ENCODE results near the gene NVL.
A peak's percentile ranks its signal among the peaks of the same experiment; 100 is the strongest.
"Not testable (repeated sequence)": the region's sequence is repeated elsewhere in the genome, so short reads cannot be mapped to it uniquely, and the experiment has no call there.

The NVL gene

DNA sequence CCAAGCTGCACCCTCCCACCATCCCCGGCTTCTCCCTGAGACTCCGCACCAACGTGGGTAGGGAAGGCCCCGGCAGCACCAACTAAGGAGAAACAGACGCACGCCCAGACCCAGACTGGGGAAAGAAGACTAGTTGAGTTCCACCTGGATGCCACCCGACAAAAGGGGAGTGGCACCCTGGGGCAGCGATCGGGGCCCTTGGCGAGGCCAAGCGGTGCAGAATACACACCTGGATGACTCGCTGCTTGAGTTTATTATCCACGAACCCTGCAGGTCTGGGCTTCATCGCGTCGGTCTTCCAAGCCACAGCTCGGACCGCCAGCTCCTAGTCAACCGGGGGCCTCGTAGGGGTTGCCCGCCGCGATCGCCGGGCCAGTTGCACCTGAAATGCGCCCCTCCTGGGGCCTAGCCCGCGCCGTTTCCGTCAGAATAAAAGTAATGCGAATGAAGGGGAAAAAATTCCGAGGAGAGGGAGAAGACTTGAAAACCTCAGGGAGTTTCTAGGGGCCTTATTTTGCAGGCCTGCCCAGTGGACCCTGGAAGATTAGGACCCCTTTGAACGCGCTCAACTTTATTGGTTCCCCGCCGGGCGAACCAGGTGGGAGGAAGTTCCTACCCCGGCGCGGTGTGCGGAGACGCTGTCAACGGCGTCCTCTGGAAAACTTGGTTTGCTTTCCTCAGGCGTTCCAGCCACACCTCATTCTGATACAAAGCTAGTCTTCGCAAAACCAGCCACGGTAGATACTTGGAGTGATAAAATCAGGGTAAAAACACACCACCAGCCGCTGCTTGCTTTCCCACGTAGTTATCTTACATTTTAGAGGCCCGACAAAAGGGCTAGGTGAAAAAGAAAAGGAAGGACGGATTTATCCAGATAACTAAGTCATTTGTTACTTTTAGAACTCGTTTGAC, at the start of gene NVL:
Gene NVL, minus strand, starts transcription at position 331 of the 912 bp plus-strand sequence. Its CDS starts 45 bp downstream, at position 286.
- Mint-ChIP-seq H3K36me3 (ENCODE audit: low read depth) (peaks cover 3% of the 10 kb centered on the region), H3K4me1 (ENCODE audit: low read depth) (peaks cover 35% of the 10 kb centered on the region), H3K9me3 (no peaks in the 10 kb centered on the region), H3K4me3 (peak within 1 kb of the TSS; percentile 96), H3K27me3 (ENCODE audit: low read depth) (no peaks in the 10 kb centered on the region), H3K27ac (peak within 1 kb of the TSS; percentile 95)

DNA sequence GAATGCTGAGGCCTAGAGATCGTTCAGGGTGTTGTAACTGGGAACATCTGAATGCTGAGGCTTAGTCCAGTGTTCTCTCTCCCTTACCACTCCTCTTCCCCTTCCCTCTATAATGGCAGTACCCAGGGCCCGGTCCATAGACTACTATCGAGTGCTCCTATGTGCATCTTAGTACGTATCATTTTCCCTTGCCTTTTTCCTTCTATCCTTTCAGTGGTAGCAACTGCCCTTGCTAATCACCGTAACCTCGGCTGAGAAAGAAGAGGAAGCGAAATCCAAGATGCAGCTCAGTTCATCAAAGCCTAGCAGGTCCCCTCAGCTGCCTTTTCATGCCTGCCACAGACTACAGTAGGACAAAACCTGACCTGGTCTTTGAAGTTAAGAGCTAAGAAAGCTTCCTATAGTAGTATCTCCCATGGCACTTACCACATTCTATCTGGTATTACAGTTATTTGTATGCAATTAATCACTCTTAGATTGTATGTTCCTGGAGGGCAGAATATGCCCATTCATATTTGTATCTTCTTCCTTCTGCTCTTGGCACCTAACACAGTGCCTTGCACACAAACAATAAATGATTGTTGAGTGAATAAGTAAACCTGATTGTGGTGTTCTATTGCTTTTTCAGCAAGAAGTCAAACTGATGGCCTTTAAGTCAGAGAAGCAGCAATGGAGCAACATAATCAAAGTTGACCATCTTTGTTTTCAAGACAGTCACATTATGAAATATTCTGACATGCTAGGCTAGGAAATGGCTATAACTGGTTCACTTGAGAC, 49.1 kb upstream of the NVL start:
- Mint-ChIP-seq H3K4me3 (peak overlapping the region; percentile 59), H3K36me3 (ENCODE audit: low read depth) (peaks cover 67% of the 10 kb centered on the region), H3K4me1 (ENCODE audit: low read depth) (peaks cover 79% of the 10 kb centered on the region), H3K9me3 (no peaks in the 10 kb centered on the region), H3K27ac (peak overlapping the region; percentile 72), H3K27me3 (ENCODE audit: low read depth) (no peaks in the 10 kb centered on the region)

DNA sequence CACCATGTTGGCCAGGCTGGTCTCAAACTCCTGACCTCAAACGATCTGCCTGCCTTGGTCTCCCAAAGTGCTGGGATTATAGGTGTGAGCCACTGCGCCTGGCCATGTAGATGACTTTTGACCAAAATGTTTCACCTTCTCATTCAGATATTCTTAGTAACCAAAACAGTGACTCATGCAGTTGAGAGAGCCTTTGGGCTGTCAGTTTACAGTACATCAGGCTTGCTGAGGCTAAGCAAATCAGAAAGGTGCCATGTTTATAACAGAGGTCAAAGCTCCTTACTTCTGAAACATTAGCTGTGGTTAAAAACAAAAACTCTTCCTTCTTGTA, 47.7 kb upstream of the NVL start:
- Mint-ChIP-seq H3K9me3 (no peaks in the 10 kb centered on the region), H3K27ac (peak overlapping the region; percentile 93), H3K27me3 (ENCODE audit: low read depth) (no peaks in the 10 kb centered on the region), H3K36me3 (ENCODE audit: low read depth) (peaks cover 69% of the 10 kb centered on the region), H3K4me3 (peak overlapping the region; percentile 51), H3K4me1 (ENCODE audit: low read depth) (peaks cover 77% of the 10 kb centered on the region)

DNA sequence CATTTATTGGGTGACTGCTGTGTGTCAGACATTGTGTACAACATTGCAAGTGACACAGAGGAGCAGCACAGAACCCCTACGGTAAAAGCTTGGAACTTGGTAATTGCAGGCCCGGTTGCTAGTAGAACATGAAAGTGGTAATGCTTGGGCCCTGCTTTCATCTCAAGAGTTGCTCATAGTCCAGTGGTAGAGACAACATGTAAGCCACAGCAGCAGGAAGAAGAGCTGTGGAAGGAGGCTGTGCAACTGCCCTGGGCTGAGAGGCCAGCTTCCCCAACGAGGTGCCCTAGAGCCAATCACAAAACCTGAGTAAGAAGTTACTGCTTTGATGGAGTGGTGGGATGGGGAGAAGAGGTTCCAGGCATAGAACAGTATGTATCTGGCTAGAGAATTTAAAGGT, 45.1 kb upstream of the NVL start:
- Mint-ChIP-seq H3K36me3 (ENCODE audit: low read depth) (peaks cover 70% of the 10 kb centered on the region), H3K9me3 (no peaks in the 10 kb centered on the region), H3K27ac (peak overlapping the region; percentile 47), H3K4me3 (peak overlapping the region; percentile 22), H3K4me1 (ENCODE audit: low read depth) (peaks cover 65% of the 10 kb centered on the region), H3K27me3 (ENCODE audit: low read depth) (no peaks in the 10 kb centered on the region)

DNA sequence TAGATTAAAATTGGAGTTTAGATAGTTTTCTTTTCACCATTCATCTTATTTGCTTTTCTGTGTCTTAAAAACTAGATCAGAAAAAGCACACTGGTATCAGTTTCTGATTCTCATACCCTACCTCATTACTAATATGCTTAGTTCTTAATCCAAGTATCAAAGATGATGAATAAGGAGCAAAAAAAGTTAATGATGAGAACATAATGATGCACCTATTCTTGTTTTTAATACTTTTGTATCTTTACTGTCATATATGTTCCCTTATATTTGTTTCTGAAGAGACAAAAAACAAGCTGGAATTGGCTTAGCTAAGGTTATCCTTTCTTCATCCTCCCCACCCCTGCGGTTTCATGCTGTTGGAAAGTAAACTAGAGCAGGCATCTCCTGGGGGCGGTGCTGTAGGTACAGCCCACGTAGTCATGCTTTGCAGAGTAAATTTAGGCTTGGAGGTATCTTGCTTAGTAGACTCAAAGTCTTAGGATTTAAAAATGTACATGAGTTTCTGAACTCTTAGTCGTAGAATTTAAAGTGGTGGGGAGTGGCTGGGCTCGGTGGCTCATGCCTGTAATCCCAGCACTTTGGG, 43.1 kb upstream of the NVL start:
- H3K9me3 Mint-ChIP-seq = no peaks in the 10 kb centered on the region
- H3K4me3 Mint-ChIP-seq = no peak overlapping the region
- H3K4me1 Mint-ChIP-seq (ENCODE audit: low read depth) = peaks cover 55% of the 10 kb centered on the region
- H3K27ac Mint-ChIP-seq = no peak overlapping the region
- peaks cover 68% of the 10 kb centered on the region for H3K36me3 Mint-ChIP-seq (ENCODE audit: low read depth)
- no peaks in the 10 kb centered on the region for H3K27me3 Mint-ChIP-seq (ENCODE audit: low read depth)

DNA sequence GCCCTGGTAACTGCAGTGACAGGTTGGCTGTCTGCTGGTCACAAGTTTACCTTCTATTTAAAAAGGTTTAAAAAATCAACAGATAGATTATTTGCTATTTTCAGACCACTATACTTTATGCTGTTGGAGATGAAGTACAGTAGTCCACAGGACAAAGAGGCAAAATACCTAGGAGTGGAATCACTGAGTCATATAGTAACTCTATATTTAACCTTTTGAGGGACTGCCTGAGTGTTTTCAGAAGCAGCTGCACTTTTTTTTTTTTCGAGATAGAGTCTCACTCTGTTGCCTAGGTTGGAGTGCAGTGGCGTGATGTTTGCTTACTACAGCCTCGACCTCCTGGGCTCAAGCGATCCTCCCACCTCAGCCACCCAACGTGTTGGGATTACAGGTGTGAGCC, 38.4 kb upstream of the NVL start:
- Mint-ChIP-seq H3K27ac (no peak overlapping the region), H3K36me3 (ENCODE audit: low read depth) (peaks cover 56% of the 10 kb centered on the region)

DNA sequence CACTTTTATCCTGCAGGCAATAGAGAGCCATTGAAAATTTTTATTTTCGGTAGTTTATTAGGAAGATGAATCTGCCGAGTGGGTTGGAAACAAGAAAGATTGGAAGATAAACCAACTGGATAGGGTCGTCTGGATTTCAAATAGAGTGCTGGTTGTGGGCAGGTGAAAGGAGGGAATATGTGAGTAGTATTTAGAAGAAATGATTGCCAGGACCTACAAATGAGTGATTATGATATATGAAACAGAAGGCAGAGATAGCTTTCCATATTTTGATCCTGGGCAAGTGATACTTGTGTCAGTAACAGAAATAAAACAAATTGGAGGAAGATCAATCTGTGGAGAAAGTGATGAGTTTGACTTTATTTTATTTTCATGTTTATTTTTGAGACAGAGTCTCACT, 29.2 kb upstream of the NVL start:
- no peaks in the 10 kb centered on the region for H3K9me3 Mint-ChIP-seq
- H3K27ac Mint-ChIP-seq = no peak overlapping the region

More for the DNA sequence above, 38.4 kb upstream of the NVL start:
- Mint-ChIP-seq H3K4me3 (no peak overlapping the region), H3K27me3 (ENCODE audit: low read depth) (no peaks in the 10 kb centered on the region), H3K9me3 (no peaks in the 10 kb centered on the region), H3K4me1 (ENCODE audit: low read depth) (peaks cover 35% of the 10 kb centered on the region)

DNA sequence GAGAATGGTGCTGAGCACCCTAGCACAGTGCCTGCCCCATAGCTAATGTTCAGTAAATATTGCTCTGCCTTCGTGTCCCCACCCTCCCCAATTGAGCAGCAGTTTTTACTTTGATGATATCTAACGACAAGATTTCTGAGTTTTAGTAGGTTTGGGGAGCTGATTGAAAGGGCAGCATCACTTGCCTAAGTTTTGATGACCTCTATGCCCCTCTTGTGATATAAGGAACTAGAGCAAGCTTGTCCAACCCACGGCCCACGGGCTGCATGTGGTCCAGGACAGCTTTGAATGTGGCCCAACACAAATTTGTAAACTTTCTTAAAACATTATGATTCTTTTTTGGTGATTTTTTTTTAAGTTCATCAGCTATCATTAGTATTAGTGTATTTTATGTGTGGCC, 28.3 kb upstream of the NVL start:
- no peaks in the 10 kb centered on the region for H3K27me3 Mint-ChIP-seq (ENCODE audit: low read depth)
- H3K9me3 Mint-ChIP-seq = no peaks in the 10 kb centered on the region
- no peak overlapping the region for H3K27ac Mint-ChIP-seq
- H3K36me3 Mint-ChIP-seq (ENCODE audit: low read depth) = peaks cover 28% of the 10 kb centered on the region
- peak overlapping the region; percentile 87 for H3K4me3 Mint-ChIP-seq
- H3K4me1 Mint-ChIP-seq (ENCODE audit: low read depth) = peaks cover 45% of the 10 kb centered on the region

More for the DNA sequence above, 29.2 kb upstream of the NVL start:
- Mint-ChIP-seq H3K27me3 (ENCODE audit: low read depth) (no peaks in the 10 kb centered on the region), H3K4me1 (ENCODE audit: low read depth) (peaks cover 46% of the 10 kb centered on the region), H3K4me3 (peak overlapping the region; percentile 23), H3K36me3 (ENCODE audit: low read depth) (peaks cover 34% of the 10 kb centered on the region)

DNA sequence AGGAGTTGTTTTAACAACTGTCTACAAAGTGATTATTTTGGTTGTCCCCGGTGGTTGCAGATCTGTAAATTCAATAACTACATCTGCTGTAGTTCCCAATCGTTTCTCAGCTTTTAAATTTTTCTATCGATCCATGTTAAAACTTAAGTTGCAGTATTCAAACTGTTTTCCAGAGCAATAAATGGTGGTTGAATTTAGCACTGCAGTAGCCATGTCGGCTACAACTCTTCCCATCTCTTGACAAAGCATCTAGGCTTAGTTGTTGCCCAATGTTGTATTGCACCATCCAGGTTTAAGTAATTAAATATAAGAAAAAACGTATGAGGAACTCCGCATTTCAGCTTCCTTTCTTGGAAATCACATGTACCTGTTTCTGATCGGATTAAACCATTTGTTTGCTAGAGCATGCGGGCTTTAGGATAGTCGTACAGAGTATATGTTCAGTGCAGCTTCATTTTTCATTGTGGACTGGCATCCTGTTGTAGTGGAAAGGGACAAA, 27.7 kb upstream of the NVL start:
- H3K4me3 Mint-ChIP-seq = peak overlapping the region; percentile 87
- peaks cover 43% of the 10 kb centered on the region for H3K4me1 Mint-ChIP-seq (ENCODE audit: low read depth)
- H3K36me3 Mint-ChIP-seq (ENCODE audit: low read depth) = peaks cover 23% of the 10 kb centered on the region
- H3K27me3 Mint-ChIP-seq (ENCODE audit: low read depth) = no peaks in the 10 kb centered on the region
- no peaks in the 10 kb centered on the region for H3K9me3 Mint-ChIP-seq
- H3K27ac Mint-ChIP-seq = peak overlapping the region; percentile 77

DNA sequence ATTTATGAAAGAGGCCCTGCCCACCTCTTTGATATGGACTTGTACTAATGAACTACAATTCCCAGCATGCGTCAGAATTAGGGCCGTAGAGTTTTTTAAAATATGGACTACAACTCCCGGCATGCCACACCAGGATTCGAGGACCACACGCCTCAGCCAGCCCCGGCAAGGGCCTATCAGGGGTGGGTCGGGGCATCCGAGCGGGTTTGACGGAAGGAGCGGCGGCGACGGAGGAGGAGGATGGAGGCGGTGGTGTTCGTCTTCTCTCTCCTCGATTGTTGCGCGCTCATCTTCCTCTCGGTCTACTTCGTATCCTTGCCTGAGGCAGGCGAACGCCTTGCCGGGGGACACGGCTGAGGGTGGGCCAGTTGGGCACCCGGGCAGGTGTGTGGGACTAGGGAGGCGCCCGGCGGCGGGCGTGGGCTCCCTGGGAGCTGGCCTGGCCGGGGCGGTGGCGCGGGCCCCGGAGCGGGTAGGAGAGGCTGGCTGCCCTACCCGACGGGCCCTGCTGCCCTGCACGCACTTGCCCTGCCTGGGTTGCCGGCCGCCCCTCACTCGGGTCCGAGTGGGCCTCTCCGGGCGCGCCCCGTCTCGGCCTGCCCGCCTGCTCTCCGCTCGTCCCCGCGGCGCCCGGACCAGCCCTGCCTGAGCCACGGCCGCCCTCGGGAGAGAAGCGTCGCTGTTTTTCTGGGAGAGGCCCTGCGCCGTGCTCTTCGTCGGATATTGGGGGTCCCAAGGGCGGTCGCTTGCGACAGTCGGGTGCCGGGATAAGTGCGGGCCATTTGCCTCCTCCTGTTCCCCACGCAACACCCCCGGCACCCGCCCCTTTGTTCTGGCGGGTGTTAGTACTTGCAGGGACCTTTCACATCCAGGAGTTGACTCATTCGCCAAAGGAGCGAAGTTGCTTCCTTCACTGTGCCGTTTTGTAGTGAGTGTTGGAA, 27.0 kb upstream of the NVL start, which contains the start of gene CNIH4:
Gene CNIH4, plus strand, starts transcription at position 195 of the 941 bp plus-strand sequence. Its CDS starts 46 bp downstream, at position 241.
- Mint-ChIP-seq H3K27ac (peak within 1 kb of the TSS; percentile 83), H3K4me1 (ENCODE audit: low read depth) (peaks cover 41% of the 10 kb centered on the region), H3K27me3 (ENCODE audit: low read depth) (no peaks in the 10 kb centered on the region), H3K36me3 (ENCODE audit: low read depth) (peaks cover 19% of the 10 kb centered on the region), H3K9me3 (no peaks in the 10 kb centered on the region), H3K4me3 (peak within 1 kb of the TSS; percentile 93)

DNA sequence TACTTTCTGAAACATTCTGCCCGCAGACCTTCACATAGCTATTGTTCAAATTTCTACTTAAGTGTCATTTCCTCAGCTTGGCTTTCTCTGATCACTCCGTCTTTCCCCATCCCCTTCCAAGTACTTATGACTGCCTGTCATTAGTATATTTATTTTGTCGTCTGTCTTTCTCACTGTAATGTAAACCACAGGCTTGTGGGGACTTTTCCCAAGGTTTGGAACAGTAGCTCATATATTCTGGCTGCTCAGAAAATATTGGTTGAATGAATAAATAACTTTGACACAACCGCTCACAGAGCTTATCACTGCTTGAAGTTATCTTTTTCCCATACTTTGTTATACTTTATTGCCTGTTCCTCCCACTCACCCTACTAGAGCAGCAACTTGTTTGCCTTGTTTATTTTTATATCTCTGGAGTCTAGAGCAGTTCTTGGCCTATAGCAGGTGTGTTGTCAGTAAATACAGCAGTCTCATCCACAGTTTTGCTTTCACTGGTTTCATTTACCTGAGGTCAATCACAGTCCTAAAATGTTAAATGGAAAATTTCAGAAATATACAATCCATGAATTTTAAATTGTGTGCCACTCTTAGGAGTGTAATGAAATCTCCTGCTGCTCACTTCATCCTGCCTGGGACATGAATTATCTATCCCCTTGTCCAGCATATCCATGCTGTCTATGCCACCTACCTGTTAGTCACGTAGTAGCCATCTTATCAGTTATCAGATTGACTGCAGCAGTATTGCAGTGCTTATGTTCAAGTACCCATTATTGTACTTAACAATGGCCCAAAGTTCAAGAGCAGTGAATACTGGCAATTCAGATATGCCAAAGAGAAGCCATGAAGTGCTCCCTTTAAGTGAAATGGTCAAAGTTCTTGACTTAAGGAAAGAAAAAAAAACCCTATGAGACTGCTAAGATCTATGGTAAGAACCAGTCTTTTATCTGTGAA, 24.3 kb upstream of the NVL start:
- no peak overlapping the region for H3K4me3 Mint-ChIP-seq
- peaks cover 16% of the 10 kb centered on the region for H3K36me3 Mint-ChIP-seq (ENCODE audit: low read depth)
- no peaks in the 10 kb centered on the region for H3K9me3 Mint-ChIP-seq
- no peaks in the 10 kb centered on the region for H3K27me3 Mint-ChIP-seq (ENCODE audit: low read depth)
- H3K4me1 Mint-ChIP-seq (ENCODE audit: low read depth) = peaks cover 30% of the 10 kb centered on the region
- H3K27ac Mint-ChIP-seq = no peak overlapping the region

DNA sequence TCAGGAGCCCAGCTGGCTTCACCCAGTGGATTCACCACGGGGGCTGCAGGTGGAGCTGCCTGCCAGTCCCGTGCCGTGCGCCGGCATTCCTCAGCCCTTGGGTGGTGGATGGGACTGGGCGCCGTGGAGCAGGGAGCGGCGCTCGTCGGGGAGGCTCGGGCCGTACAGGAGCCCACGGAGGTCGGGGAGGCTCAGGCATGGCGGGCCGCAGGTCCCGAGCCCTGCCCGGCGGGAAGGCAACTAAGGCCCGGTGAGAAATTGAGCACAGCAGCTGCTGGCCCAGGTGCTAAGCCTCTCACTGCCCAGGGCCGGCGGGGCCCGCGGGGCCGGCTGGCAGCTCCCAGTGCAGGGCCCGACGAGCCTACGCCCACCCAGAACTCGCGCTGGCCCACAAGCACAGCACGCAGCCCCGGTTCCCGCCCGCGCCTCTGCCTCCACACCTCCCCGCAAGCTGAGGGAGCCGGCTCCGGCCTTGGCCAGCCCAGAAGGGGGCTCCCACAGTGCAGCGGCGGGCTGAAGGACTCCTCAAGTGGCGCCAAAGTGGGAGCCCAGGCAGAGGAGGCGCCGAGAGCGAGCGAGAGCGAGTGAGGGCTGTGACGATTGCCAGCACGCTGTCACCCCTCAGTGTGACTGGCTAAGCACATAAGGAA, 22.6 kb upstream of the NVL start:
- not testable (repeated sequence) for H3K36me3 Mint-ChIP-seq (ENCODE audit: low read depth)

More for the DNA sequence above, 22.6 kb upstream of the NVL start:
- H3K9me3 Mint-ChIP-seq; H3K27ac Mint-ChIP-seq; H3K4me3 Mint-ChIP-seq; H3K27me3 Mint-ChIP-seq (ENCODE audit: low read depth): not testable (repeated sequence)
- peaks cover 18% of the 10 kb centered on the region for H3K4me1 Mint-ChIP-seq (ENCODE audit: low read depth)

Data from T-helper 1 cell treated with Interleukin-12 subunit alpha and Interleukin-12 subunit beta and Interleukin-4 antibody, amounts not matched to agents 30 μg/mL and 1 μg/mL, for 36 hours (primary cell).